CD8-positive, alpha-beta memory T cell (primary cell): ENCODE results near the gene TNIK. TPM values are rescaled to one million over a fixed set of nuclear protein-coding genes. Genes with fewer than 3 reads are reported as not detected.
A peak's percentile ranks its signal among the peaks of the same experiment; 100 is the strongest.

Source experiments
- CTCF ChIA-PET: fragments of 350-600 bp; sonication (Branson Sonifier 250); formaldehyde crosslinking; loops from one replicate; lab custom pipeline; 2021; ENCODE audit warnings: antibody characterized with exemption; lab: Charles Lee
- POLR2A ChIA-PET: fragments of 350-600 bp; sonication (Branson Sonifier 250); formaldehyde crosslinking; loops from one replicate; lab custom pipeline; 2021; ENCODE audit warnings: antibody characterized with exemption; lab: Charles Lee
- DNase-seq, 5 donors: peaks; one replicate each; pipeline versions ENCODE4 v3.0.0 to v3.0.0-alpha.2; 2020 to 2022; ENCODE audit warnings: mixed read lengths in 1 of 5
- H3K27ac ChIP-seq: one replicate; pipeline ENCODE4 v1.7.0; 2013; ENCODE audit warnings: low read depth, mild to moderate bottlenecking, low read length, moderate library complexity
- H3K27me3 ChIP-seq: 2 replicates; pipeline ENCODE4 v1.7.0; 2013; ENCODE audit warnings: low read length, mild to moderate bottlenecking; ENCODE audit not compliant: insufficient read depth, poor library complexity, severe bottlenecking
- H3K36me3 ChIP-seq: 2 replicates; pipeline ENCODE4 v1.7.0; 2013; ENCODE audit warnings: mild to moderate bottlenecking, low read length, moderate library complexity; ENCODE audit not compliant: insufficient read depth
- H3K4me1 ChIP-seq: 2 replicates; pipeline ENCODE4 v1.7.0; 2013; ENCODE audit warnings: mild to moderate bottlenecking, low read length, moderate library complexity; ENCODE audit not compliant: insufficient read depth
- H3K4me3 ChIP-seq: 2 replicates; pipeline ENCODE4 v1.7.0; 2013; ENCODE audit warnings: mild to moderate bottlenecking, low read length
- H3K9me3 ChIP-seq: 2 replicates; pipeline ENCODE4 v1.7.0; 2013; ENCODE audit warnings: mild to moderate bottlenecking, low read length
- H3K27ac Mint-ChIP-seq, 8 donors: one replicate each; pipeline ENCODE4 v1.8.0; 2020 to 2021; ENCODE audit warnings: mixed read lengths in 8 of 8, mild to moderate bottlenecking in 6 of 8, inconsistent platforms in 3 of 8, moderate library complexity in 3 of 8
- H3K27me3 Mint-ChIP-seq, 2 donors: one replicate each; pipeline ENCODE4 v1.8.0; 2020 to 2021; ENCODE audit warnings: mixed read lengths in 2 of 2, mild to moderate bottlenecking in 1 of 2, moderate library complexity in 1 of 2
- H3K36me3 Mint-ChIP-seq, 3 donors: one replicate each; pipeline ENCODE4 v1.8.0; 2020 to 2021; ENCODE audit warnings: mixed read lengths in 3 of 3, inconsistent platforms in 1 of 3, mild to moderate bottlenecking in 1 of 3
- H3K4me1 Mint-ChIP-seq, 3 donors: one replicate each; pipeline ENCODE4 v1.8.0; 2020 to 2021; ENCODE audit warnings: mixed read lengths in 3 of 3, inconsistent platforms in 1 of 3, mild to moderate bottlenecking in 1 of 3
- H3K4me3 Mint-ChIP-seq, 7 donors: one replicate each; pipeline ENCODE4 v1.8.0; 2020 to 2021; ENCODE audit warnings: mixed read lengths in 7 of 7, mild to moderate bottlenecking in 6 of 7, moderate library complexity in 4 of 7, inconsistent platforms in 2 of 7
- H3K9me3 Mint-ChIP-seq, 5 donors: one replicate each; pipeline ENCODE4 v1.8.0; 2020 to 2022; ENCODE audit warnings: mixed read lengths in 5 of 5, mild to moderate bottlenecking in 3 of 5, moderate library complexity in 2 of 5, inconsistent platforms in 1 of 5
- polyA plus RNA-seq: library from polyadenylated mRNA; unstranded; fragments of 300-500 nt; fragmentation: Illumina TruSeq; gene quantifications from one replicate; pipeline ENCODE4 v1.2.3, GENCODE V29; 2021
- total RNA-seq, 2 experiments: library from RNA; stranded (reverse); gene quantifications; one replicate each; pipeline ENCODE4 v1.2.3, GENCODE V29; 2021

TNIK gene
- total and polyA plus RNA-seq, 3 experiments from 2014 or later = 15.9 to 19.2 (median 17.7) TPM

GRCh38 chr3:171444001-171444690, 16.1 kb downstream of the TNIK start:
- Histone ChIP-seq H3K4me3 (no peak overlapping the region), H3K27ac (no peak overlapping the region), H3K4me1 (peaks cover 46% of the 10 kb centered on the region), H3K36me3 (no peaks in the 10 kb centered on the region), H3K9me3 (no peaks in the 10 kb centered on the region), H3K27me3 (no peaks in the 10 kb centered on the region)
- Mint-ChIP-seq H3K36me3 (peaks cover 0 to 12% (median 8%) of the 10 kb centered on the region in 3 donors), H3K27ac (no peak overlapping the region), H3K4me3 (no peak overlapping the region), H3K4me1 (peaks cover 56 to 89% (median 84%) of the 10 kb centered on the region in 3 donors), H3K27me3 (no peaks in the 10 kb centered on the region), H3K9me3 (no peaks in the 10 kb centered on the region)
- CTCF ChIA-PET = interaction anchor here (0.8 kb wide), 1 partner anchor 123 kb away, joined by 3 read pairs; no protein-coding TSS in a partner anchor
- POLR2A ChIA-PET = no interaction called here
- DNase-seq = no peak

- Histone ChIP-seq H3K9me3 (no peaks in the 10 kb centered on the region), H3K4me3 (no peak overlapping the region), H3K36me3 (no peaks in the 10 kb centered on the region), H3K27ac (no peak overlapping the region), H3K4me1 (peaks cover 43% of the 10 kb centered on the region), H3K27me3 (no peaks in the 10 kb centered on the region)
- H3K4me1 Mint-ChIP-seq = peaks cover 60 to 88% (median 84%) of the 10 kb centered on the region in 3 donors
- H3K4me3 Mint-ChIP-seq = peak overlapping the region in 1 of 7 donors; percentile 51
- no peak for DNase-seq
- ChIA-PET CTCF (interaction anchor here (0.8 kb wide), 1 partner anchor 124 kb away, joined by 3 read pairs; no protein-coding TSS in a partner anchor), POLR2A (interaction anchor here (0.5 kb wide), 1 partner anchor 15 kb away, joined by 5 read pairs; no protein-coding TSS in a partner anchor)
- H3K36me3 Mint-ChIP-seq = peaks cover 0 to 12% (median 6%) of the 10 kb centered on the region in 3 donors
- H3K27ac Mint-ChIP-seq = no peak overlapping the region
- H3K27me3 Mint-ChIP-seq = no peaks in the 10 kb centered on the region
- H3K9me3 Mint-ChIP-seq = no peaks in the 10 kb centered on the region
These were observed 16.8 kb downstream of the TNIK start for GRCh38 chr3:171443211-171443957.

GRCh38 chr3:171442184-171442583, 18.0 kb downstream of the TNIK start:
- Histone ChIP-seq H3K4me1 (peaks cover 45% of the 10 kb centered on the region), H3K36me3 (no peaks in the 10 kb centered on the region), H3K27ac (no peak overlapping the region), H3K27me3 (no peaks in the 10 kb centered on the region), H3K9me3 (no peaks in the 10 kb centered on the region), H3K4me3 (no peak overlapping the region)
- Mint-ChIP-seq H3K27ac (peak overlapping the region in 1 of 8 donors; percentile 46), H3K9me3 (no peaks in the 10 kb centered on the region), H3K4me3 (no peak overlapping the region), H3K36me3 (peaks cover 0 to 12% (median 6%) of the 10 kb centered on the region in 3 donors), H3K4me1 (peaks cover 61 to 88% (median 84%) of the 10 kb centered on the region in 3 donors), H3K27me3 (no peaks in the 10 kb centered on the region)
- POLR2A ChIA-PET = no interaction called here
- no peak for DNase-seq
- CTCF ChIA-PET = no interaction called here

- Histone ChIP-seq H3K9me3 (no peaks in the 10 kb centered on the region), H3K36me3 (no peaks in the 10 kb centered on the region), H3K4me1 (peaks cover 46% of the 10 kb centered on the region), H3K4me3 (no peak overlapping the region), H3K27me3 (no peaks in the 10 kb centered on the region), H3K27ac (no peak overlapping the region)
- Mint-ChIP-seq H3K9me3 (no peaks in the 10 kb centered on the region), H3K36me3 (peaks cover 0 to 12% (median 6%) of the 10 kb centered on the region in 3 donors), H3K27me3 (no peaks in the 10 kb centered on the region), H3K4me3 (no peak overlapping the region), H3K27ac (no peak overlapping the region), H3K4me1 (peaks cover 64 to 89% (median 85%) of the 10 kb centered on the region in 3 donors)
- ChIA-PET CTCF (no interaction called here), POLR2A (no interaction called here)
- no peak for DNase-seq
These were observed 18.8 kb downstream of the TNIK start for GRCh38 chr3:171441381-171441780.

GRCh38 chr3:171439996-171440395, 20.2 kb downstream of the TNIK start:
- Histone ChIP-seq H3K27ac (no peak overlapping the region), H3K27me3 (no peaks in the 10 kb centered on the region), H3K4me3 (no peak overlapping the region), H3K4me1 (peaks cover 46% of the 10 kb centered on the region), H3K36me3 (no peaks in the 10 kb centered on the region), H3K9me3 (no peaks in the 10 kb centered on the region)
- Mint-ChIP-seq H3K4me3 (no peak overlapping the region), H3K27ac (no peak overlapping the region), H3K27me3 (no peaks in the 10 kb centered on the region), H3K36me3 (peaks cover 0 to 12% (median 6%) of the 10 kb centered on the region in 3 donors), H3K4me1 (peaks cover 63 to 85% (median 84%) of the 10 kb centered on the region in 3 donors), H3K9me3 (no peaks in the 10 kb centered on the region)
- CTCF ChIA-PET = no interaction called here
- no peak for DNase-seq
- POLR2A ChIA-PET = no interaction called here

GRCh38 chr3:171437115-171437756, 23.0 kb downstream of the TNIK start:
- Mint-ChIP-seq H3K27me3 (no peaks in the 10 kb centered on the region), H3K4me3 (peak overlapping the region in 1 of 7 donors; percentile 5), H3K36me3 (peaks cover 0 to 6% (median 0%) of the 10 kb centered on the region in 3 donors), H3K4me1 (peaks cover 63 to 81% (median 74%) of the 10 kb centered on the region in 3 donors), H3K9me3 (no peaks in the 10 kb centered on the region), H3K27ac (peak overlapping the region in 2 of 8 donors; percentile 18 to 66)
- POLR2A ChIA-PET = no interaction called here
- Histone ChIP-seq H3K27ac (no peak overlapping the region), H3K4me1 (peaks cover 36% of the 10 kb centered on the region), H3K9me3 (no peaks in the 10 kb centered on the region), H3K27me3 (no peaks in the 10 kb centered on the region), H3K4me3 (no peak overlapping the region), H3K36me3 (no peaks in the 10 kb centered on the region)
- DNase-seq = no peak
- CTCF ChIA-PET = no interaction called here

GRCh38 chr3:171436380-171436779, 23.8 kb downstream of the TNIK start:
- Mint-ChIP-seq H3K36me3 (peaks cover 0 to 6% (median 0%) of the 10 kb centered on the region in 3 donors), H3K27ac (peak overlapping the region in 4 of 8 donors; percentile 0 to 58 (median 17)), H3K9me3 (no peaks in the 10 kb centered on the region), H3K4me3 (no peak overlapping the region), H3K4me1 (peaks cover 57 to 81% (median 71%) of the 10 kb centered on the region in 3 donors), H3K27me3 (no peaks in the 10 kb centered on the region)
- DNase-seq = no peak
- no peaks in the 10 kb centered on the region for H3K9me3 ChIP-seq
- ChIA-PET POLR2A (no interaction called here), CTCF (no interaction called here)
- peaks cover 30% of the 10 kb centered on the region for H3K4me1 ChIP-seq
- H3K27me3 ChIP-seq = no peaks in the 10 kb centered on the region
- no peak overlapping the region for H3K4me3 ChIP-seq
- no peaks in the 10 kb centered on the region for H3K36me3 ChIP-seq
- H3K27ac ChIP-seq = no peak overlapping the region
